H7 (cell line): ENCODE measurements around the gene ESF1. TPM values are rescaled to one million over a fixed set of nuclear protein-coding genes. Genes with fewer than 3 reads are reported as not detected.

ENCODE experiments used
- DNase-seq: peaks from one replicate; pipeline ENCODE4 v3.0.0; 2012
- H3K27me3 ChIP-seq: 2 replicates; pipeline ENCODE4 v1.6.0; 2011; ENCODE audit warnings: mild to moderate bottlenecking, low read length; ENCODE audit not compliant: control insufficient read depth, insufficient read depth
- H3K36me3 ChIP-seq: replicated peaks from 2 replicates; pipeline ENCODE4 v1.5.1; 2011; ENCODE audit warnings: low read length; ENCODE audit not compliant: control insufficient read depth, insufficient read depth
- H3K4me3 ChIP-seq: 2 replicates; pipeline ENCODE4 v1.5.1; 2011; ENCODE audit warnings: low read depth, mild to moderate bottlenecking, control low read depth, low read length, moderate library complexity; ENCODE audit not compliant: insufficient read depth
- total RNA-seq: library from RNA; depleted of rRNA; stranded (reverse); fragments of >200 nt; shearing (Covaris generic); gene quantifications from 2 replicates; pipeline ENCODE4 v1.2.3, GENCODE V29; 2014

ESF1 gene
- total RNA-seq, 1 experiment from 2014 or later, result 7.4 TPM

GRCh38 chr20:13799974-13800373 is 15.3 kb upstream of the ESF1 start:
- Histone ChIP-seq H3K27me3 (no peaks in the 10 kb centered on the region), H3K4me3 (no peak overlapping the region), H3K36me3 (peaks cover 29% of the 10 kb centered on the region)
- no peak for DNase-seq

- H3K36me3 ChIP-seq, result peaks cover 29% of the 10 kb centered on the region
- no peak overlapping the region for H3K4me3 ChIP-seq
- no peaks in the 10 kb centered on the region for H3K27me3 ChIP-seq
- DNase-seq, result no peak
Measured at GRCh38 chr20:13799040-13799439, 14.3 kb upstream of the ESF1 start.

GRCh38 chr20:13794667-13795066 is 9.9 kb upstream of the ESF1 start:
- H3K27me3 ChIP-seq, result no peaks in the 10 kb centered on the region
- DNase-seq, result no peak
- peaks cover 31% of the 10 kb centered on the region for H3K36me3 ChIP-seq
- no peak overlapping the region for H3K4me3 ChIP-seq

- no peak for DNase-seq
- Histone ChIP-seq H3K27me3 (no peaks in the 10 kb centered on the region), H3K36me3 (peaks cover 29% of the 10 kb centered on the region), H3K4me3 (no peak overlapping the region)
Measured at GRCh38 chr20:13793001-13793400, 8.3 kb upstream of the ESF1 start.

- Histone ChIP-seq H3K4me3 (no peak overlapping the region), H3K27me3 (no peaks in the 10 kb centered on the region), H3K36me3 (peaks cover 28% of the 10 kb centered on the region)
- DNase-seq, result no peak
Measured at GRCh38 chr20:13791540-13792459, 7.1 kb upstream of the ESF1 start.

GRCh38 chr20:13790708-13791107 is 6.0 kb upstream of the ESF1 start:
- Histone ChIP-seq H3K36me3 (peaks cover 25% of the 10 kb centered on the region), H3K4me3 (no peak overlapping the region), H3K27me3 (no peaks in the 10 kb centered on the region)

GRCh38 chr20:13788167-13788834 is 3.6 kb upstream of the ESF1 start:
- peaks cover 21% of the 10 kb centered on the region for H3K36me3 ChIP-seq
- H3K4me3 ChIP-seq, result no peak overlapping the region
- DNase-seq, result peak; percentile 62
- no peaks in the 10 kb centered on the region for H3K27me3 ChIP-seq

More at GRCh38 chr20:13790708-13791107, 6.0 kb upstream of the ESF1 start:
- DNase-seq, result no peak

- Histone ChIP-seq H3K4me3 (peak overlapping the region; percentile 99), H3K27me3 (no peaks in the 10 kb centered on the region), H3K36me3 (peaks cover 23% of the 10 kb centered on the region)
- DNase-seq, result no peak
Measured at GRCh38 chr20:13786143-13786828, 1.6 kb upstream of the ESF1 start.

GRCh38 chr20:13784271-13784892 is 337 bp downstream of the ESF1 start:
- no peak for DNase-seq
- no peaks in the 10 kb centered on the region for H3K27me3 ChIP-seq
- H3K36me3 ChIP-seq, result peaks cover 18% of the 10 kb centered on the region
- peak overlapping the region; percentile 99 for H3K4me3 ChIP-seq

GRCh38 chr20:13783528-13783927 is 1.2 kb downstream of the ESF1 start:
- no peak for DNase-seq
- Histone ChIP-seq H3K27me3 (no peaks in the 10 kb centered on the region), H3K36me3 (peaks cover 18% of the 10 kb centered on the region), H3K4me3 (peak overlapping the region; percentile 99; the same call in 1 of the 2 replicates)

- no peak overlapping the region for H3K4me3 ChIP-seq
- H3K36me3 ChIP-seq, result peaks cover 32% of the 10 kb centered on the region
- no peaks in the 10 kb centered on the region for H3K27me3 ChIP-seq
- DNase-seq, result no peak
Measured at GRCh38 chr20:13778827-13779226, 5.9 kb downstream of the ESF1 start.

- Histone ChIP-seq H3K36me3 (peaks cover 28% of the 10 kb centered on the region), H3K4me3 (no peak overlapping the region), H3K27me3 (no peaks in the 10 kb centered on the region)
- no peak for DNase-seq
Measured at GRCh38 chr20:13777171-13777601, 7.5 kb downstream of the ESF1 start.

- DNase-seq, result no peak
- Histone ChIP-seq H3K27me3 (no peaks in the 10 kb centered on the region), H3K4me3 (no peak overlapping the region), H3K36me3 (peaks cover 26% of the 10 kb centered on the region)
Measured at GRCh38 chr20:13775867-13776266, 8.9 kb downstream of the ESF1 start.

GRCh38 chr20:13772529-13772928 is 12.2 kb downstream of the ESF1 start:
- Histone ChIP-seq H3K36me3 (peaks cover 33% of the 10 kb centered on the region), H3K4me3 (no peak overlapping the region), H3K27me3 (no peaks in the 10 kb centered on the region)
- DNase-seq, result no peak
